Measurements from ENCODE around the gene FHIP2A.

DNA sequence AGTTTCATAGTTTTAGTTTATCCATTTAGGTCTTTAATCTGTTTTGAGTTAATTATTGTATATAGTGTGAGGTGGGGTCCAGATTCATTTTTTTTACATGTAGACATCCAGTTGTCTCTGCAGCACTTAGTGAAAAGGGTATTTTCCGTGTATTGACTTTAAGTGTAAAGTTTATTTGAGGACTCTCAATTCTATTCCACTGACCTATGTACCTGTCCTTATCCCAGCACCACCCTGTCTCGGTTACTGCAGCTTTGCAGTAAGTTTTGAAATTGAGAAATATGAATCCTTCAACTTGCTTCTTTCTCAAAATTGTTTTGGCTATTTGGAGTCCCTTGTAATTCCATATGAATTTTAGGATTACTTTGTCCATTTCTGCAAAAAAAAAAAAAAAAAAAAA lies 29.8 kb downstream of the FHIP2A start:
- TF ChIP-seq POLR2A (IDR thresholded peaks at IDR 0.05), result no peak
- TF ChIP-seq, protein P1, sequence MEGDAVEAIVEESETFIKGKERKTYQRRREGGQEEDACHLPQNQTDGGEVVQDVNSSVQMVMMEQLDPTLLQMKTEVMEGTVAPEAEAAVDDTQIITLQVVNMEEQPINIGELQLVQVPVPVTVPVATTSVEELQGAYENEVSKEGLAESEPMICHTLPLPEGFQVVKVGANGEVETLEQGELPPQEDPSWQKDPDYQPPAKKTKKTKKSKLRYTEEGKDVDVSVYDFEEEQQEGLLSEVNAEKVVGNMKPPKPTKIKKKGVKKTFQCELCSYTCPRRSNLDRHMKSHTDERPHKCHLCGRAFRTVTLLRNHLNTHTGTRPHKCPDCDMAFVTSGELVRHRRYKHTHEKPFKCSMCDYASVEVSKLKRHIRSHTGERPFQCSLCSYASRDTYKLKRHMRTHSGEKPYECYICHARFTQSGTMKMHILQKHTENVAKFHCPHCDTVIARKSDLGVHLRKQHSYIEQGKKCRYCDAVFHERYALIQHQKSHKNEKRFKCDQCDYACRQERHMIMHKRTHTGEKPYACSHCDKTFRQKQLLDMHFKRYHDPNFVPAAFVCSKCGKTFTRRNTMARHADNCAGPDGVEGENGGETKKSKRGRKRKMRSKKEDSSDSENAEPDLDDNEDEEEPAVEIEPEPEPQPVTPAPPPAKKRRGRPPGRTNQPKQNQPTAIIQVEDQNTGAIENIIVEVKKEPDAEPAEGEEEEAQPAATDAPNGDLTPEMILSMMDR (IDR thresholded peaks at IDR 0.05), result no peak
